ENCODE results near the gene TNS3.

DNA sequence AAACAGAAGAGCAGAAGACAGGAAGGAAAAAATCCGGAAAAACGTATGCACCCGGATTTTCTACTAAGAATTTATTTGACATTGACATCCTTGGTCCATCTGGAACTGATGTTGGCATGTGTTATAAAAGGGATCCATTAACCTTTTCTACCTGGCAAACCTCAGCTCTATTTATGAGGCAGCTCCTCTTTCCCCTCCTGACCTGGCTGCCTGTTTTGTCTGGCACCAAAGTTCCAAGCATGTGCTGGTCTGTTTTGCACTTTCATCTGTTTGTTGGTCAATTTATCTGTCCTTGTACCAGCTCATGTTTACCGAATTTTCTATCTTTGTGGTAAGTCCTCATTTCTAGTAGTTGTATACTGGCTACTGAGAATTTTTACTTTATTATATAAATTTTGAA lies 258.0 kb downstream of the TNS3 start:
- TF ChIP-seq, protein P1, sequence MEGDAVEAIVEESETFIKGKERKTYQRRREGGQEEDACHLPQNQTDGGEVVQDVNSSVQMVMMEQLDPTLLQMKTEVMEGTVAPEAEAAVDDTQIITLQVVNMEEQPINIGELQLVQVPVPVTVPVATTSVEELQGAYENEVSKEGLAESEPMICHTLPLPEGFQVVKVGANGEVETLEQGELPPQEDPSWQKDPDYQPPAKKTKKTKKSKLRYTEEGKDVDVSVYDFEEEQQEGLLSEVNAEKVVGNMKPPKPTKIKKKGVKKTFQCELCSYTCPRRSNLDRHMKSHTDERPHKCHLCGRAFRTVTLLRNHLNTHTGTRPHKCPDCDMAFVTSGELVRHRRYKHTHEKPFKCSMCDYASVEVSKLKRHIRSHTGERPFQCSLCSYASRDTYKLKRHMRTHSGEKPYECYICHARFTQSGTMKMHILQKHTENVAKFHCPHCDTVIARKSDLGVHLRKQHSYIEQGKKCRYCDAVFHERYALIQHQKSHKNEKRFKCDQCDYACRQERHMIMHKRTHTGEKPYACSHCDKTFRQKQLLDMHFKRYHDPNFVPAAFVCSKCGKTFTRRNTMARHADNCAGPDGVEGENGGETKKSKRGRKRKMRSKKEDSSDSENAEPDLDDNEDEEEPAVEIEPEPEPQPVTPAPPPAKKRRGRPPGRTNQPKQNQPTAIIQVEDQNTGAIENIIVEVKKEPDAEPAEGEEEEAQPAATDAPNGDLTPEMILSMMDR (IDR thresholded peaks at IDR 0.05 in 2 of 3, conservative IDR thresholded peaks at IDR 0.05 in 1 of 3; ENCODE audit: control insufficient read depth in 2 of 3, extremely low read depth in 1 of 3, insufficient read depth in 1 of 3, low read depth in 3 of 3, low read length in 3 of 3), result no peak
- TF ChIP-seq SRF (IDR thresholded peaks at IDR 0.05; ENCODE audit: low read depth in 2 of 2, low read length in 2 of 2) (no peak), MAX (IDR thresholded peaks at IDR 0.05; ENCODE audit: low read depth, low read length) (no peak), SREBF1 (IDR thresholded peaks at IDR 0.05; ENCODE audit: low read length) (no peak), POLR2A (IDR thresholded peaks at IDR 0.05; ENCODE audit: low read depth, low read length) (no peak), CHD4 (IDR thresholded peaks at IDR 0.05) (no peak), MTA3 (IDR thresholded peaks at IDR 0.05; ENCODE audit: borderline replicate concordance, low read length) (no peak), SIN3A (IDR thresholded peaks at IDR 0.05; ENCODE audit: low read depth, low read length) (no peak), EP300 (IDR thresholded peaks at IDR 0.05; ENCODE audit: borderline replicate concordance in 1 of 2, control insufficient read depth in 1 of 2, low read depth in 2 of 2, low read length in 2 of 2) (no peak)

Data from GM12878 (cell line).